HEK293T (cell line): ENCODE data around the gene LRSAM1.

Source experiments
- FOXM1 ChIP-seq: fragments of 450-650 bp; IDR thresholded peaks from 2 replicates; pipeline ENCODE4 v1.6.1; 2017; ENCODE audit warnings: mild to moderate bottlenecking, borderline replicate concordance
- LEF1 ChIP-seq: fragments of 450-650 bp; IDR thresholded peaks from 2 replicates; pipeline ENCODE4 v1.6.1; 2017; ENCODE audit warnings: mild to moderate bottlenecking, borderline replicate concordance
- SP1 ChIP-seq: fragments of 450-650 bp; IDR thresholded peaks from 2 replicates; pipeline ENCODE4 v1.6.1; 2017
- SUZ12 ChIP-seq: fragments of 450-650 bp; IDR thresholded peaks from 2 replicates; pipeline ENCODE4 v1.6.1; 2016; ENCODE audit warnings: mild to moderate bottlenecking
- ZNF384 ChIP-seq: fragments of 450-650 bp; IDR thresholded peaks from 2 replicates; pipeline ENCODE4 v1.6.1; 2016
- TF ChIP-seq, protein P1 (sequence below): fragments of 450-650 bp; IDR thresholded peaks from 2 replicates; pipeline ENCODE4 v1.6.1; 2016

DNA sequence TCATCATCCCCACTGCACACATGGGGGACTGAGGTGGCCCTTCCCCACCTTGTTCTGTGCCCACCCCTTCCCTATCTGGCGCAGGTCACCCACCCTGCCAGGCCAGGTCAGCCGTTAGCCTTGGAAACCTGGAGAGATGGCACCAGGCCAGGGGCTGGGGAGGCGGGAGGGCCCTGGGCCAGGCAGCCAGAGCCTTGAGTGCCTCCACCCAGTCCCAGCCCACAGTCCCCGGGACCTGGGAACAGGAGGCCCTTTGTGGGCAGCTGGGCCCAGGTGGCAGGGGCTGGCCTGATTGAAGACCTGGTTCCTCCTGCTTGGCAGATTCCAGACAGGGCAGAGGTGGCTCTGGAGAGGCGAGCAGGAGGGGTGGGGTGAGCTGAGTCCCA is 70.6 kb downstream of the LRSAM1 start:
- TF ChIP-seq, protein P1, sequence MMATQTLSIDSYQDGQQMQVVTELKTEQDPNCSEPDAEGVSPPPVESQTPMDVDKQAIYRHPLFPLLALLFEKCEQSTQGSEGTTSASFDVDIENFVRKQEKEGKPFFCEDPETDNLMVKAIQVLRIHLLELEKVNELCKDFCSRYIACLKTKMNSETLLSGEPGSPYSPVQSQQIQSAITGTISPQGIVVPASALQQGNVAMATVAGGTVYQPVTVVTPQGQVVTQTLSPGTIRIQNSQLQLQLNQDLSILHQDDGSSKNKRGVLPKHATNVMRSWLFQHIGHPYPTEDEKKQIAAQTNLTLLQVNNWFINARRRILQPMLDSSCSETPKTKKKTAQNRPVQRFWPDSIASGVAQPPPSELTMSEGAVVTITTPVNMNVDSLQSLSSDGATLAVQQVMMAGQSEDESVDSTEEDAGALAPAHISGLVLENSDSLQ = no peak
- no peak for TF ChIP-seq LEF1
- TF ChIP-seq FOXM1 = no peak
- TF ChIP-seq SP1 = no peak
- no peak for TF ChIP-seq SUZ12
- TF ChIP-seq ZNF384 = no peak
